Sigmoid colon (tissue), 7 donors: ENCODE results near the gene ZNF366. TPM values are rescaled to one million over a fixed set of nuclear protein-coding genes. Genes with fewer than 3 reads are reported as not detected.

ENCODE experiments used
- DNase-seq: peaks from one replicate; pipeline ENCODE4 v3.0.0-alpha.2; 2019
- H3K27ac ChIP-seq, 4 donors: fragments of 200-600 bp; sonication (generic); one replicate each; pipeline ENCODE4 v1.5.1; 2016 to 2019; ENCODE audit warnings: mild to moderate bottlenecking in 1 of 4
- H3K27me3 ChIP-seq, 3 donors: fragments of 200-600 bp; sonication (generic); one replicate each; pipeline ENCODE4 v1.5.1; 2019; ENCODE audit warnings: mild to moderate bottlenecking in 1 of 3
- H3K36me3 ChIP-seq, 4 donors: fragments of 200-600 bp; sonication (generic); one replicate each; pipeline ENCODE4 v1.5.1; 2016 to 2019
- H3K4me1 ChIP-seq, 4 donors: fragments of 200-600 bp; sonication (generic); one replicate each; pipeline ENCODE4 v1.5.1; 2017 to 2019
- H3K4me3 ChIP-seq, 4 donors: fragments of 200-600 bp; sonication (generic); one replicate each; pipeline ENCODE4 v1.5.1; 2017 to 2019; ENCODE audit warnings: mild to moderate bottlenecking in 2 of 4, moderate library complexity in 1 of 4
- H3K9me3 ChIP-seq, 4 donors: fragments of 200-600 bp in 3 of 4; sonication (generic) in 3 of 4; one replicate each; pipeline versions ENCODE4 v1.5.1 to v1.6.1; 2013 to 2019
- CTCF ChIP-seq, 4 experiments: fragments of 450-650 bp in 3 of 4; fragments of 200-600 bp in 1 of 4; IDR thresholded peaks; one replicate each; pipeline ENCODE4 v1.5.1; 2016 to 2019; ENCODE audit warnings: antibody characterized with exemption in 4 of 4, mild to moderate bottlenecking in 3 of 4, moderate library complexity in 2 of 4
- EP300 ChIP-seq, 4 donors: sonication (generic); formaldehyde crosslinking; IDR thresholded peaks; one replicate each; pipeline ENCODE4 v1.6.1; 2017; ENCODE audit warnings: antibody characterized with exemption in 4 of 4
- POLR2A ChIP-seq, 2 donors: fragments of 450-650 bp; IDR thresholded peaks; one replicate each; pipeline ENCODE4 v1.6.1; 2016; ENCODE audit warnings: antibody characterized with exemption in 2 of 2, mild to moderate bottlenecking in 2 of 2, moderate library complexity in 2 of 2
- POLR2AphosphoS5 ChIP-seq, 4 donors: sonication (generic); formaldehyde crosslinking; IDR thresholded peaks; one replicate each; pipeline ENCODE4 v1.6.1; 2017; ENCODE audit warnings: antibody characterized with exemption in 4 of 4
- whole genome bisulfite sequencing, 2 donors: extraction: QIAGEN DNeasy Blood & Tissue Kit; methylation state at CpG; one replicate each; pipeline ENCODE4 v1.1.7; 2013; 5-methylcytosine and 5-hydroxymethylcytosine counted together
- intact Hi-C: fragments of 100-400 bp; cut with DNase I; formaldehyde crosslinking; loops from one replicate; pipeline ENCODE4 v1.15.1; 2023
- polyA plus RNA-seq, 3 donors: library from polyadenylated mRNA; stranded (reverse); fragments of 200-250 nt; gene quantifications; one replicate each; pipeline ENCODE4 v1.2.3, GENCODE V29; 2013
- total RNA-seq, 4 donors: library from RNA; depleted of rRNA; stranded (reverse); fragments of >200 nt; gene quantifications; one replicate each; pipeline ENCODE4 v1.1.0, GENCODE V29; 2016
- donor health status: healthy with polysubstance abuse.
- donor health status: Bipolar disorder and iron deficiency.
- donor health status: healthy.

ZNF366 gene
- total and polyA plus RNA-seq, 7 donors = 0.46 to 3.9 (median 1.8) TPM

- no peak overlapping the region for H3K27ac ChIP-seq
- H3K36me3 ChIP-seq = no peaks in the 10 kb centered on the region
- TF ChIP-seq POLR2AphosphoS5 (IDR thresholded peaks at IDR 0.05) (no peak), POLR2A (IDR thresholded peaks at IDR 0.05) (no peak), EP300 (IDR thresholded peaks at IDR 0.05) (no peak), CTCF (IDR thresholded peaks at IDR 0.05) (no peak)
- peaks cover 0 to 3% (median 0%) of the 10 kb centered on the region in 4 donors for H3K4me1 ChIP-seq
- no peaks in the 10 kb centered on the region for H3K27me3 ChIP-seq
- DNase-seq = no peak
- 55 to 74% methylated on average over 1 of the region's 1 CpG for WGBS, 2 donors
- intact Hi-C loops = no loop called here
- H3K4me3 ChIP-seq = no peak overlapping the region
- H3K9me3 ChIP-seq = no peaks in the 10 kb centered on the region
Observed at GRCh38 chr5:72472031-72472430, 35.2 kb downstream of the ZNF366 start.

- Histone ChIP-seq H3K27ac (no peak overlapping the region), H3K9me3 (no peaks in the 10 kb centered on the region), H3K27me3 (no peaks in the 10 kb centered on the region), H3K36me3 (no peaks in the 10 kb centered on the region), H3K4me3 (no peak overlapping the region), H3K4me1 (peaks cover 0 to 3% (median 0%) of the 10 kb centered on the region in 4 donors)
- no peak for DNase-seq
- 96 to 98% methylated on average over 2 of the region's 2 CpGs for WGBS, 2 donors
- TF ChIP-seq POLR2A (IDR thresholded peaks at IDR 0.05) = no peak
- TF ChIP-seq CTCF (IDR thresholded peaks at IDR 0.05) = no peak
- no peak for TF ChIP-seq EP300 (IDR thresholded peaks at IDR 0.05)
- no peak for TF ChIP-seq POLR2AphosphoS5 (IDR thresholded peaks at IDR 0.05)
- intact Hi-C loops = no loop called here
Observed at GRCh38 chr5:72470826-72471225, 36.4 kb downstream of the ZNF366 start.

GRCh38 chr5:72468606-72469005 is 38.6 kb downstream of the ZNF366 start:
- 54 to 63% methylated on average over 1 of the region's 1 CpG for WGBS, 2 donors
- intact Hi-C loops = no loop called here
- Histone ChIP-seq H3K36me3 (no peaks in the 10 kb centered on the region), H3K27ac (no peak overlapping the region), H3K4me3 (no peak overlapping the region), H3K4me1 (peaks cover 0 to 3% (median 0%) of the 10 kb centered on the region in 4 donors), H3K9me3 (no peaks in the 10 kb centered on the region), H3K27me3 (no peaks in the 10 kb centered on the region)
- DNase-seq = no peak
- TF ChIP-seq POLR2AphosphoS5 (IDR thresholded peaks at IDR 0.05) = no peak
- no peak for TF ChIP-seq EP300 (IDR thresholded peaks at IDR 0.05)
- TF ChIP-seq POLR2A (IDR thresholded peaks at IDR 0.05) = no peak
- TF ChIP-seq CTCF (IDR thresholded peaks at IDR 0.05) = no peak

GRCh38 chr5:72468024-72468423 is 39.2 kb downstream of the ZNF366 start:
- TF ChIP-seq POLR2A (IDR thresholded peaks at IDR 0.05) (no peak), EP300 (IDR thresholded peaks at IDR 0.05) (no peak), POLR2AphosphoS5 (IDR thresholded peaks at IDR 0.05) (no peak), CTCF (IDR thresholded peaks at IDR 0.05) (no peak)
- 84 to 89% methylated on average over 5 of the region's 5 CpGs for WGBS, 2 donors
- no peak overlapping the region for H3K4me3 ChIP-seq
- DNase-seq = no peak
- peaks cover 0 to 3% (median 0%) of the 10 kb centered on the region in 4 donors for H3K4me1 ChIP-seq
- H3K27ac ChIP-seq = no peak overlapping the region
- H3K36me3 ChIP-seq = no peaks in the 10 kb centered on the region
- no peaks in the 10 kb centered on the region for H3K9me3 ChIP-seq
- H3K27me3 ChIP-seq = no peaks in the 10 kb centered on the region
- intact Hi-C loops = no loop called here

- Histone ChIP-seq H3K27me3 (no peaks in the 10 kb centered on the region), H3K4me3 (no peak overlapping the region), H3K27ac (no peak overlapping the region), H3K36me3 (no peaks in the 10 kb centered on the region), H3K9me3 (no peaks in the 10 kb centered on the region), H3K4me1 (peaks cover 0 to under 1% (median 0%) of the 10 kb centered on the region in 4 donors)
- intact Hi-C loops = no loop called here
- WGBS, 2 donors = 94 to 95% methylated on average over 2 of the region's 2 CpGs
- DNase-seq = no peak
- TF ChIP-seq POLR2AphosphoS5 (IDR thresholded peaks at IDR 0.05) (no peak), CTCF (IDR thresholded peaks at IDR 0.05) (no peak), POLR2A (IDR thresholded peaks at IDR 0.05) (no peak), EP300 (IDR thresholded peaks at IDR 0.05) (no peak)
Observed at GRCh38 chr5:72467461-72467860, 39.7 kb downstream of the ZNF366 start.
